Measurements from ENCODE around the gene POPDC2.
A peak's percentile ranks its signal among the peaks of the same experiment; 100 is the strongest.

Gene POPDC2

DNA sequence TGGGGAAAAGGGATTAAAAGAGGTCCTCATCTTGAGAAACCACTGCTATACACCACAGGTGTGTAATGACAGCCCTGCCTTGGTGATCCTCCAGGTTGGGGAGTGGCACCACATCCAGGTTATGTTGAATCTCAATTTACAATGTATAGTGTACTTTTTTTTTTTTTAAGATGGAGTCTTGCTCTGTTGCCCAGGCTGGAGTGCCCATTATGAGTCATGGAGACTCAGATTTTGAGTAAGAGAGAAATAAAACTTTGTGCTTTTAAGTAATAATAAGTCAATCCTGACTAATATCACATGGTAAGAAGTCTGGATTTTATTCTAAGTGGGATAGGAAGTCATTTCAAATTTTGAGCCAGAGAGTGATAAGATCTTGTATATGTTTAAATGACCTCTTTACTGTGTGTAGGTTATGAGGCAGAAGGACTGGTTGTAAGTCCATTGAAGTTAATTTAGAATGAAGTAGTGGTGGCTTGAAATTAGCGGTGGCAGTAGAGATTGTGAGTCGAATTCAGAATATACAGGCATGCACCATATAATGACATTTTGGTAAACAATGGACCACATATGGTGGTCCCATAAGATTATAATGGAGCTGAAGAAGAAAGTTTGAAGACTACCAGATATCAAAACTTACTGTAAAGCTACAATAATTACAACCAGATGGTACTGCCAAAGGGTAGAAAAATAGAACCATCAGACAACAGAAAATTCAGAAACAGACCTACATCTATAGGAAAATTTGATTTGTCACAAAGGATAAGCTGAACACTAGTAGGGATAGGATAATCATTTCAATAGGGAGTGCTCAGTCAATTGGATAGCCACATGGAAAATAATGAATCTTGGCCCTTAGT, 20.7 kb downstream of the POPDC2 start:
- DNase-seq: peak; percentile 75 to 94 (median 90)

DNA sequence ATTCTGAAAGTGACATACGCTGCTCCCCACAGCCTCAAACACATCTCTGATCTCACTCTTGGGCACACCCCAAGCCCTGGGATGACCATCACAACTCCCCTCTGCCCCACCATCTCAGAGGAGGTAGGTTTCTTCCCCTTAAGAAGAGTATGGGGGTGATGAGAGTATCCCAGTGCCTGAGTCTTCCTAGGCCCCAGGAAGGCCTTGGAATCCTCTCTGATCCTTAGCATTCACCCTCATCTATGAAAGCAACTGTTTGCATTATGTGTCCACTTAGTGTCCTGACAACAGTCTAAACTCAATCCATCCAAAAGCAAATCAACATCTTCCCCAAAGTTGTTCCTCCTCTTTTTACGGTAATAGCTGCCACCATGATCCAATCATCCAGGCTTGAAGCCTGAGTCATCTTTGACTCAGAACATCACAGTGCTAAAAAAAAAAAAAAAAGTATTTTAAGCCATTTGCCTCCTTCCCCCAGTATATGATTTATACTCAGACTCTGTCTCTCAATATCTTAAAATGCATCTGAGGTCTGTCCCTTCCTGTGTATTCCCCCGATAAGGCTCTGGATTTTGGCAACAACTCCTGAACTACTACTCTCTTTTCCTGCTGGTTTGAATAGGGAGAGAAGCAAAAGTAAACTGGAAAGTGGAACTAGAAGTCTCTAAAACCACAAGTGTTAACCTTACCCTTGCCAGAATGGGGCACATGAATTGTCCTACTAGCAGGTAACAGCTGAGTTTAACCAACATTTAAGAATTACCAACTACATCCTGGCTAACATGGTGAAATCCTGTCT, 22.5 kb downstream of the POPDC2 start:
- peak; percentile 81 to 97 (median 94) for DNase-seq

DNA sequence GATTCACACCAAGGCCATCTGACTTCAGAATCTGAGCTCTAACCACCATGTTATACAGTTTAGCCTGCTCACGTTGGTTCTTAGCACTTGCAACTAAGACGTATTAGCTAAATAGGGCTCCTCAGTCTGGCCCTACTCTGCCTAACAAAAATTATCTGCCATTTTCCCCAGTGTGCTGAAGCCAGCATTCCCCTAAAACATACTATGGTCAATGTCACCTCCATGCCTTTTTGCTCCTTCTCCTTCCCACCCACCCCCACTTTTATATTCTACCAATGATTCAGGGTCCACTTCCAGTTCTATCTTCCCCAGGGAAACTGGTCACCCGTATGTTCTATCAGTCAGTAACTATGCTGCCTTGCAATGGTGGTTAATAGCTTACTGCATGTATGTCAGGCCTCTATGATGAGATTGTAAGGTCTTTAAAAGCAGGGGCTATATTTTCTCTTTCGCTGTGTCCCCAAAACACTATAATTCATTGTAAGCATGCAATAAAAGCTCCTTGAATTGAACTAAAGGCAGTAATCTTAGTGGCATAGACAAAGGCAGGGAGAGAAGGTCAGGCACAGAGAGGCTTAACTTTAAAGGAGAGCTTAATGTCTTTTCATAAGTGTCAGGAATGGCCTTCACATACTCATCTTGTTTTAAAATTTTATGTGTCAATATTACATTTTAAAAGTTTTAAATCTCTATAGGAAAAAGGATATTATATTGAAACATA, 23.3 kb downstream of the POPDC2 start:
- peak in 2 of 3 donors; percentile 28 to 46 for DNase-seq

DNA sequence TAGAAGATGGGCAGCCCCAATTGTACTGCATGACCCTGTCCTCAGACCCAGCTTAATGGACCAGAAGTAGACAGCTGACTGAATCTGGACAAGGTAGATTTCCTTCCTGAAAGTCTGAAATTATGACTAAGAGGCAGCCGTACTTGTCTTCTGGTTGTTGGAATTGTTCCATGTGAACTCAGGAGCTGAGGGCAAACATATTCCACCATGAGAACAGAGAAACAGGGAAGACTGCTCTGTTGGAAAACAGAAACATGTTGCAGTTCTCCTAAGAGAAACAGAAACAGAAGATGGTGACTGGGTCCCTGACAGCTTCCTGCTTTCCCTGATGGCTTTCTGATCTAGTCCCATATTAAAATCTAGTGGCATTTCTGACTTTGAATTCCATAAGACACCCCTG, 24.1 kb downstream of the POPDC2 start:
- DNase-seq: peak; percentile 58 to 81 (median 59)

DNA sequence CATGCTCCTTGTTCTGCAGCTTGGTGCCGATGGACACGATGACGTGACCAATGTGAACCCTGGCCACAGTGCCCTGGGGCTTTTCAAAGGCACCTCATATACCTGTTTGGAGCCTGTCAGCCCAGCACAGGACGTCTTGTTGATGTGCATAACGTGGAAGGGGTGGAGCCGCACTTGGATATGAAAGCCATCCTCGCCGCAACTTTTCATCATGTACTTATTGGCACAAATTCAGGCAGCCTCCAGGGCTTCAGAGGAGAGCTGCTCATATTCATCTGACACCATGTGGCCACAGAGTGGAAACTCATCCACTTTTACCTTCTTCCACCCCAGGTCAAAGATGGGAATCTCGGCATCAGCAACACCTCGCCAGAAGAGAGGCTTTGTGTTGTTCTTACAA, 24.7 kb downstream of the POPDC2 start:
- peak in 1 of 3 donors; percentile 13 for DNase-seq

DNA sequence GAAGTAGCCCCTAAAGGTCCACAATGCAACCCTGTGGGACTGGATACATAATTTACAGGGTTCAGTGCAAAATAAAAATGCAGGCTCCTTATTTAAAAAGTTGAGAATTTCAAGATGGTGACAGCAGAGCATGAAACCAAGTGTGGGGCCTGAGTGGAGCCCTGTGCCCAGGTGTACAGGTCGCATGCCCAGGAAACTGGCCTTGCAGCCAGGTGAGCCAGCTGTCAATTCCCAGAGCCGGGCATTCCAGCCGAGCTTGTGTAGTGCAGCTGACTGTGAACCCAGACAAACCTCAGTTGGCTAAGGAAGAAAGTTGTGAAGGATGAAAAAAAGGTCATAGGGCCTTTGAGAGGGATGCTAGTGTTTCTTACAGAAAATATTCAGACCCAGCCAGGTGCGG, 27.6 kb downstream of the POPDC2 start:
- no peak for DNase-seq

DNA sequence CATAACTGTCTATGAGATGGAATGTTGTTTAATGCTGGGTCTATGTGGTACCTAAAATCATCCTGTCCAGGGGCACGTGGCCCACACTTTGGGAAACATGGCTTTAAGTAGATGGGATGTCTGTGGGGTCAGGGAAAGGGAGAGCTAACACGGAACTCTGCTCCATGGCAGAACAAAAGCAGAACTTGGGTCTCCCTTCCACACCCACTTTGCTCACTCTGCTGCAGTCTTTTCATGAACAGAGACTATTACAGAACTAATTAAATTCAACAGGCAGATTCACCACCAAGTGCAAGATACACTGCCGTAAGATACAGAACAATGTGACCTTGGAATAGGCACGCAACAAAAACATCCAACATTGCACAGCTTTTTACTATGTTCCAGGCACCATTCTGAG, 28.2 kb downstream of the POPDC2 start:
- DNase-seq: peak; percentile 46 to 52 (median 48)

DNA sequence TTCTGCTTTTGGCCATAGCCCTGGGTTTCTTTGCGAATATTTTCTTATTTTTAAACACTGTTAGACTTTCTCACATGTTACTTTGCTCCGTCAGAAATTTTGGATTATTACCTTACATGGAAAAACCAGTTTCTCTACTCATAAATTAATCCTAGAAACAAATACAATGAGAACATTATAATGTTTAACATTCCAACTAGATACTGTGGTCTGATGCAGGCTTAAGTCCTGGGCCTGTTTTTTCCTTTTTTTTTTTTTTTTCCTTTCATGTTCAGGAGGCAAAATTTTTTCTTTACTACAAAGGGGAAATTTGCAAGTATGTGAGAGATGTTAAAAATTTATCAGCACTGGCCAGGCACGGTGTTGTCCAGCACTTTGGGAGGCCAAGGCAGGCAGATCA, 28.9 kb downstream of the POPDC2 start:
- DNase-seq: no peak

DNA sequence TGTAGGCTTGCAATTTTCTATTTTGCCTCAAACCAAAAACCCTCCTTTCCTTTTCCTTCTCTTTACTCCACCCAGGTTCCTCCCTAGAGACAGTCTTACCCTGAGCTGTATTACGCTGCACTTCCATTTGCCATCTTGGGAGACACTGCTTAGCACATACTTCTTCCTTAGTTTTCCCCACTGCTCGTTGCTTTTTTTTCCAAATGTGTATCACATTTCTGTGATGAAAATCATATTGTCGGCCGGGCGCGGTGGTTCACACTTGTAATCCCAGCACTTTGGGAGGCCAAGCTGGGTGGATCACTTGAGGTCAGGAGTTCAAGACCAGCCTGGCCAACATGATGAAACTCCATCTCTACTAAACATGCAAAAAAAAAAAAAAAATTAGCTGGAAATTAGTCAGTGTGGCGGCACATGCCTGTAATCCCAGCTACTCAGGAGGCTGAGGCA, 29.5 kb downstream of the POPDC2 start:
- DNase-seq: peak in 1 of 3 donors; percentile 42

DNA sequence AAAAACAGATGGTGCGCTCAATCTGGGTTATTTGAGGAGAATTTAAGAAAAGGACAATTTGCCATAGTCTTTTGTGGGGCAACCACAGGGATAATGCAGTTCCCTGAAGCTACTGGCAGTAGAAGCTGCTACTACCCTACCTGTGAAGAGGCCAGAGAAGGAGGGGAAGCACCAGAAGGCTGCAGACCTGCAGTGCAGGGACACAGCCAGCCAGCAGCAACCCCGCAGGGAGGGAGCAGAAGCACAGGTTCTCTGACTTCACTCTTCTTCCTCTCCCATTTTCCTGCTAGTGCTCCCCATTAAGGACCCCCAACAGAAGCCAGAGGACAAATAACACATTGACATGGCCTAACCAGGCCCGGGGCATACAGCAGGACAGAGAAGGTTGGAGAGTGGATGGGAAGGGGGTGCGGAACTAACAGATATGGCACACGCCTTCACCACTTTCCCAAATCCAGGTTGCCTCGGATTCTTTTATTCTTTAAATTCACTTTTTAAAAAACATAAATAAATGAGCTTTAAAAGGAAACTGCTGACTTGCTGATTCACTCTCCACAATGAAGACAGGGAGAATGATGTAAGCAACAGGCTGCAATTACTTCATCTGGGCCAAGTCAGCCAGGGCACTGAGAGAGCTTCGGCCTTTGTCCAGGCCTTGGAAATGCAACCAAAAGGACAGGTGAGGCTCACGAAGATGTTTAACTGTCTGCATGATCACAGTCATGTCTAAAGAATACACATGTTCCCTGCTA, 30.1 kb downstream of the POPDC2 start:
- DNase-seq: peak; percentile 83 to 93 (median 92)

DNA sequence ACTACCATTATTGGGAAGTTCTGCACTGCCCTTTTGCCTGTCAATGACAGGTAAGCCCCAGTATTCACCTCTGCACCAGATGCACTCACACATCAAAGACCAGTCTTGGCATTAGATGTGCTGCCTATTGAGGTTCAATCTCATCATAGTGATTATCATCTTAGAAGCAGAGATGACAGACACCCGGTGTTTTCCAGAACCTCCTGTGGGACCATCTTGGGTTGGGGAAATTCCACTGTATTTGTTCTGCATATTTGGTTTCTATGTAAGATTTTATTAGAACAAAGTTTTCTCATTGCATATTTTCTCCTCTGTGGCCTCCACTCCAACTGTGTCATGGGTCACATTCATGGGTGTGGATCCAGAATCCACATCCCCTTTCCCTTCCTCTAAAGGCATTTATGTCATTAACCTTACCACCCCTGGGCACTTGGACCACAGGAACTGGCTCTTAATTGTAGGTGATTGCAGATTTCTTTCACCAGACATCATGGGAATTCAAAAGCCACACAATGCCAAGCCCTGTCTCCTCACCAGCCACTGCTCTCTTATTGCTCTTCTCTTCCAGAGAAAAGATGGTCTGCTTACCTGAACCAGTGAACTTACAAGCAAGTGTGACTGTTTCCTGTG, 31.5 kb downstream of the POPDC2 start:
- DNase-seq: peak; percentile 88 to 97 (median 95)

DNA sequence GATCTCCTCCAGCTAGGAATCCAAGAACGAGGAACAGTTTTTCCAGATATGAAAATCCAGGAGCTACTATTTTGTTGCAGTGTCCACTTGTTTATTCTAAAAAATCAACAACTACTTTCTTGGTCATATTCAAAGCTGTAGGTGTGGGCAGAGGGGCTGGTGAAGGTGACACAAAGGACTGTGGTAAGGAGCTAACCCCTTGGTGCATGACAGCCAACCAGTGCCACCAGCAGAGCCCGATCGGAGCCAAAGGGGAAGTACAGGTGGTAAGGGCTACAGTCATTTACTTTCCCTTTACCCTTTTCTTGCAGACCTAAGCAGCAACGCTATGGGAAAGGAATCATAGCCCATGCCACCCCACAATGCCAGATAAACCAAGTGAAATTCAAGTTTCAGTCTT, 32.0 kb downstream of the POPDC2 start:
- DNase-seq: peak; percentile 73 to 85 (median 83)

DNA sequence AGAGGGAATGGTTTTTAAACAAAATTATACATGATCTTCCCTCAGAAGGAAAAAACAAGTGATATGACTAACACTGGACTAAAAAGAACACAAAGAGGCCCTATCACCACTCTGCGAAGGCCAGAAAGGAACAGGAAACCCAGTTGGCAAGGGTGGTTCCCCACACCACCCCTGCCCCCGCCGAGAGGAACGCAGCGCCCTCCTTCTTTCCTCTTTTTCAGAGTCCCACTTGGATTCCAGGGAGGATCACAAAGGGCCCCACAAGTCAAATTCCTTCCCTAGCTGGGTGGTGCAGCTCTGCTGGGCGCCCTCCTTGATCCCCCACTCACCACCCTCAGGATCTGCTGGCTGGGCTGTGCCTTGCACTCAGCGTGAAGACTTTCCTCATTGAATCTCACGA, 32.9 kb downstream of the POPDC2 start:
- peak; percentile 91 to 94 (median 93) for DNase-seq

DNA sequence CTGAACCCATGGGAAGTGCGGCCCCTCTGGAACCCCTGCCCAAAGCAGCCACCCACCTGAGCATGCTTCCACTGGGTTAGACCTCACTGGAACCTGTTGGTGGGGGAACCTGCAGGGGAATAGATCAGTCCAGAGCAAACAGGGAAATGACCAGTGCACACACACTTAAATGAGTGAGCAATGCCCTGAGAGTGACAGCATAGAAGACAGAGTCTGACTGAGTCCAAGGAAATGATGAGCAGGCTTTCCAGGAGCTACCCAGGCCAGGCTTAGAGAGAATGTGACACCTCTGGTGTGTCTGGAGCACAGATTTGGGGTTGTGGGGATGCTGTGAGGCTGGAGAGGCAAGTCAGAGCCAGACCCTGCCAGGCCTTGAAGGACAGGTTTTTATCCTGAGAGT, 34.2 kb downstream of the POPDC2 start:
- peak; percentile 51 to 74 (median 64) for DNase-seq

DNA sequence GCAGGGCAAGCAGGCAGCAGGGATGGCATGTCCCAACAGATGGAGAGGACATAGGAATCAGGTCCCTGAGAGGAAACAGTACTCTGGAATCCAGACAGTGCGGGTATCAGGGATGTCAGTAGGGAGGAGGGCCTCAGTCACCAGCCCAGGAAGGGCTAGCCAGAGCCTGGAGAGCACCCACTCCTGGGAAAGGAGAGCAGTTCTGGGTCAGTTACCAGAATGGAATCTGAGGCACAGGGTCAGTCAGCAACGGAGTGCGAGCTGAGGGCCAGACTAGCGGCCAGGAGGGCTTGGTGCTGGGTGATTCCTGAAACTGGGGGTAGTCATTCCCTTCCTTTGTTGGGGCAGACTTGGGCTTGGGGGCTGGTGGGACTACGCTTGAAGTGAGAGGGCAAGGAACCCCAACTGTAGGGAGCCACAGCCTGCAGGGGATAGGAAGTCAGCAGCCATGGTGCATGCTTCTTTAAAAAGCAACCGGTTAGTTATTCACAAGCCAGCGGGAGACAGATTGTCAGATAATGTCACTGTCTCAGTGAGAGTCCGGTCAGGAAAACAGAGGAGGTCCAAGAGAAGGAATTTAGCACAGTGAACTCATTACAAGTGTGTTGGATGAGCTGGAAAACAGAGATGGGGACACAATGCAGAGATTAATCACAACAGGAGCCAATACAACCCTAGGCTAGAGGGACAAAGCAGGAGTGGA, 34.8 kb downstream of the POPDC2 start:
- no peak for DNase-seq

DNA sequence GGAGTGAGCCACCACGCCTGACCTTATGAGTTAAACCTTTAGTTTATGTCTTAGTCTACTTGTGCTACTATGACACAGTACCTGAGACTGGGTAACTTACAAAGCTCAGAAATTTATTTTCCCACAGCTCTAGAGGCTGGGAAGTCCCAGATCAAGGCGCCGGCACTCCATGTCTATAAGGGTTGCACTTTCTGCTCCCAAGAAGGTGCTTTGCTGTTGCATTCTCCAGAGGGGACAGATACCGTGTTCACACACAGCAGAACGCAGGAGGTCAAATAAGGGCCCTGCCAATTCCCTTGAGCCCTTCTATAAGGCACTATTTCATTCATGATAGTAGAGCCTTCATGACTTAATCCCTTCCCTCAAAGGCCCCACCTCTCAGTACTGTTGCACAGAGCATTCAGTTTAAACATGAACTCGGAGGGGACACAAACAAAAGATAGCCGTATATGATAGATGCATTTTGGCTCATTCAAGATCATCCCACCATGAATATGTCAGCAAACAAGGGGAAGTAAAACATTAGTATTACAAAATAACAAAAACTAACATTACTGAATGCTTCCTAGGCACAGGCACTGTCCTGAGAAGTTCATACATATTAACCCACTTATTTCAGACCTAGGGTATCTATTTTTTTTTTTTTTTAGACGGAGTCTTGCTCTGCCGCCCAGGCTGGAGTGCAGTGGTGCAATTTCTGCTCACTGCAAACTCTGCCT, 36.2 kb downstream of the POPDC2 start:
- DNase-seq: peak in 2 of 3 donors; percentile 43 to 55

DNA sequence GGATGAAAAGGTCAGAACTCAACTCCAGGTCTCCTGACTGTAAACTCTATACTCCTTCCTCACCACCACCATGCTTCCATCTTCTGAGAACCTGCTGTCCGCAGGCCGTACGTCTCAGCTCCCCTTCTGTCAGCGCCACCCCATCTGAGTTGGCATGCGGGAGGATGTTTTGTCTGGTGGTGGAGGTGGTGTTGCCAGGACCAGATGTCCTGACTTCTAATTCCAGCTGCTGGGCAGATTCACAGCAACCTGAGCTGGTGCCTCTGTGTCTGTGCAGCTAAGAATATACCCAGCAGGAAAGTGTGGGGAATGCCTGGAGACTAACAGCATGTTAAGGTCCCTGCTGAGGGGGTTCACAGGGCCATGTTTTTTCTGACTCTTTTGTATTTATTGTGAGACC, 39.5 kb downstream of the POPDC2 start:
- DNase-seq: no peak

DNA sequence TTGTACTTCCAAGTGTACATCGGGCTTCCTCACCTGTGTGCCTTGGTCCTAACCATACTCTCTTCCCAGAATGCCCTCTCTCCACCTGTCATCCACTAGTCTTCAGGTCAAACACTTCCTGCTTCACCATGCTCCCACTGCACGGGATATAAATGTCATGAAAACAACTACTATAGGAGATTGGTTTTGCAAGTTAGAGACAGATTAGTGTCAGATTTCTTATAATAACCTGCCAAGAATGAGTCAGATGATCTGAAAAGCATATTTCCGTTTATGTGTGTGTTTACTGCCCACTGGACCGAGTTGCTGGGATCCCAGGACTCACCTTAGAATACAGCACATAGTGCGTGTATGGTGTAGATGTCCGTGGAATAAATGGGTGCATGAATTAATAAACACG, 41.3 kb downstream of the POPDC2 start:
- DNase-seq: no peak

DNA sequence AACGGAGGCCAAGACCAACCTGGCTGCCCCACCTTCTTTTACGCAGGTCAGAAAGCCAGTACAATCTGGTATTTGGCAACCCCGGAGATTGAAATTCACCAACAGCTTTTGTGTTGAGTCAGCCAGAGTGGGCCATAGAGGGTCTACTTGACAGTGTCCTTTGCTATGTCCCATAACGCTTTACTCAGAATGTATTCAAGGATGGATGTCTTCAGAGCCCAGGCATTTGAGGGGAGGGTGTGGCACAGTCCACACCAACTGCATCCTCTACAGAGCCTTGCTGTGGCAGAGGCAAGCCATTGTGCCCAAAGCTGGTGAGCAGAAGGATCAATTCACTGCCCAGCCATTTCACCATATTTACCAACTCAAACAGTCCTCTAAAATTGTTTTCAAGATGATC, 44.3 kb downstream of the POPDC2 start:
- DNase-seq: no peak

DNA sequence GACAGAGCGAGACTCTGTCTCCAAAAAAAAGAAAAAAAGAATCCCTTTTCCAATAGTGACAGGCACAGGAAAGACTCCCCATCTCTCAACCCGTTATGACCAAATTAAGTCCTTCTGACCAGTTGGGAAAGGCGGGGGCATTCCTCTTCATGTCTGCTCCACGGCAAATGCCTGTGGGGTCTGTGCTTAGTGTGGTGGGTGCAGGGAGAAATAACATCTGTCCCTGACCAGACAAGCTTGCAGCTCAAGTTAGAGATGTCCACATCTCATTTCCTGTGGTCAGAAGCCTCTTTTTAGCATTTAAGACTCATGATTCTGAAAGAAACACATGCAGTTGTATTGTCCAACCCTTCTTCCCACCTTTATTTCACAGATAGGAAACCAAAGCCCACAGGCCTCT, 46.5 kb downstream of the POPDC2 start:
- DNase-seq: no peak

DNA sequence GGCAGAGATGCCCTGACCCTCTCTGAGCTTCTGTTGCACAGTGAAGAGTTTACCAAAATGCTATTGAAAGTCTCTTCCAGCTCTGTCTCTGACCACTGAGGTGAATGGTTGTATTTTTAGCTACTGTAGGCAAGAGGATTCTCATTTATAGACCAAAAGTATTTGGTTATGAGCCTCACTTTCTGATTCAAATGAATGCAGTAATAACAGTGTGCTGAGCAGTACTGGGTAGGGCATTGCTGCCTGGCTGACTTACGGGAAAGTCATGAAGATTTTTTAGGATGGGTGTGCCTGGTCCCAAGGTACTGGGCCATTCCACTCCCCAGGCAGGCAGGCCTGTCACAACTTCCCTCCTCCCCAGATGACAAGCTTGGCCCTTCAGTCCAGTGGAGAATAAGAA, 47.2 kb downstream of the POPDC2 start:
- no peak for DNase-seq

Data from suppressor macrophage treated with lipopolysaccharide for 1 hour (primary cell).